NCI-H526 (cell line): ENCODE data around the gene LRRC37A.
"Not testable (repeated sequence)": the region's sequence is repeated elsewhere in the genome, so short reads cannot be mapped to it uniquely, and the experiment has no call there.

Experiments
- DNase-seq, 2 experiments: peaks; one replicate each; lab custom pipeline; 2025; lab: John Stamatoyannopoulos, UW

The LRRC37A gene

DNA sequence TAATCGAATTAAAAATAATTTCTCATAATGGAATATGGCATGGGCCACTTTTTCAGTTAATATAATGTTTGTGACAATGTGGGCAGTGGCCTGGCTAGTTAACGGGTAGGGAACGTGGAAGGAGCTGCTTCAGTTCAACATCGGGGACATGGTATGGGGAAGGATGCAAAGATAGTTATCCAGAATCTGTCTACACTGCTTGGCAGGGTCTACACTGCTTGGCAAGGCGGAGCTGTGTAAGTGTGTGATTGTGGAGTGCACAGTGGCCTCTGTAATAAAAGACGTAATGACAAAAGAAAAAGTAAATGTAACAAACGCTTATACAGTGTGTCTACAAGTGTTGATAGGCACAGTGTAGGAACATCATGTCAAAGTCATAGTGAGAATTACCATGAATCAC lies 7.3 kb upstream of the LRRC37A start:
- not testable (repeated sequence) for DNase-seq

DNA sequence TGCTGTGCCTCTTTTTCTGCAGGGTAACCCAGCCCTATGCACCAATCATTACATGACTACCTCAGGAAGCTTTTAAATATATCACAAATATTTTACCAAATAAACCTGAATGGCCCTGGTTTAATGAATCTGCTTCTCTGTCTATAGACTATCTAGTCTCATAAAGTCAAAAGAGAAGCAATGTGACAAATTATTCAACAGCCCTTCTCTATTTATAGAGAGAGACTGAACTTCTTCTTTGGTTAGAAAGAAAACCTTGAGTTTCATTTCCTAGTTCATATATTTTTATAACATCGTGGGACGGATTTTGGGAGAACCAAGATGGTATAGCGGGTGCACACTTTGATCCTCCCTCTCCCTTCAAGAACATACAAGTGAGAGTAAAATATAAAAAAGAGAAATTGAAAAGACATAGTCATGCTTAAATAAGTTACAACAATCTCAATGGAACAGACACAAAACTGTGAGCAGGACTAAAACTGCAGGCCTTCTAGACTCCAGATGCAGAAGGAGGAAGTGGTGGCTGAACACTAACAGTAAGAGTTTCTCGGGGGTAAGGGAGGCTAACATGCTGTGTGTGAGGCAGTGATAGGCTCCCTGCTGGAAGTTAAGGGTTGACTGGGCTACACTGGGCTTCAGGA lies 3.9 kb upstream of the LRRC37A start:
- DNase-seq = not testable (repeated sequence)

GRCh38 chr17:46291618-46292017 lies 3.3 kb upstream of the LRRC37A start:
- DNase-seq = not testable (repeated sequence)

DNA sequence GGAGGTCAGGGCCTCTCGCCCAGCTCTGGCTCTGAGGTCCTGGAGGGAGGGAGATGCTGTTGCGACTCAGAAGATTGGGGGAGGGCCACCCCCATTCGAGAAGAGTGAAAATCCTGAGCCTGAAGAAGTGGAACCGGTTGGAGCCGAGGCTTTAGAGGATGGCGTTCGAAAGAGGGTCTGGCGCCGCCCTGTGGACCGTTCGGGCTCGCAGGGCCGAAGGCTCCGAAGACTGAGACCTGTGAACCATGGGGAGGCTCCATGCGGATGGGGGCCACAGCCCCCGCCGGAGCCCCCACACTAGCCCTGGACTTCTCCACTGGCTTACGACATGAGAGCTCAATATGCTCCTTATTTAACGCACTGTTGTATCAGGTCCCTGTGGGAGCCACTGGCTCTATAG lies 46.3 kb downstream of the LRRC37A start:
- not testable (repeated sequence) for DNase-seq

- not testable (repeated sequence) for DNase-seq
Measured at GRCh38 chr17:46342131-46342530, 47.2 kb downstream of the LRRC37A start.

GRCh38 chr17:46348345-46348744 lies 53.4 kb downstream of the LRRC37A start:
- DNase-seq = not testable (repeated sequence)

DNA sequence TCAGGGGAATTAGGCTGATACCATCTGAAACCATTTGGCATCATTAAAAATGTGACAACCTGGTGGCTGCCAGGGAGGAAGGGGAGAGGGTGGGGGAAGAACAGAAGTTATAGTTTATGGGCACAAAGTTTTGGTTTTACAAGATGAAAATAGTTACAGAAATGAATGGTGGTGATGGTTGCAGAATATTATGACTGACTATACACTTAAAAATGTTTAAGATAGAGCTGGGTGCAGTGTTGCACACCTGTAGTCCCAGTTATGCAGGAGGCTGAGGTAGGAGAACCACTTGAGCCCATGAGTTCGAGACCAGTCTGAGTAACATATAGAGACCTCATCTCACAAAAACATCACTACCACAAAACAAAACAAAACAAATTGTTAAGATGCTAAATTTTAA lies 54.1 kb downstream of the LRRC37A start:
- DNase-seq = not testable (repeated sequence)

- DNase-seq = not testable (repeated sequence)
Measured at GRCh38 chr17:46353856-46354255, 58.9 kb downstream of the LRRC37A start.

DNA sequence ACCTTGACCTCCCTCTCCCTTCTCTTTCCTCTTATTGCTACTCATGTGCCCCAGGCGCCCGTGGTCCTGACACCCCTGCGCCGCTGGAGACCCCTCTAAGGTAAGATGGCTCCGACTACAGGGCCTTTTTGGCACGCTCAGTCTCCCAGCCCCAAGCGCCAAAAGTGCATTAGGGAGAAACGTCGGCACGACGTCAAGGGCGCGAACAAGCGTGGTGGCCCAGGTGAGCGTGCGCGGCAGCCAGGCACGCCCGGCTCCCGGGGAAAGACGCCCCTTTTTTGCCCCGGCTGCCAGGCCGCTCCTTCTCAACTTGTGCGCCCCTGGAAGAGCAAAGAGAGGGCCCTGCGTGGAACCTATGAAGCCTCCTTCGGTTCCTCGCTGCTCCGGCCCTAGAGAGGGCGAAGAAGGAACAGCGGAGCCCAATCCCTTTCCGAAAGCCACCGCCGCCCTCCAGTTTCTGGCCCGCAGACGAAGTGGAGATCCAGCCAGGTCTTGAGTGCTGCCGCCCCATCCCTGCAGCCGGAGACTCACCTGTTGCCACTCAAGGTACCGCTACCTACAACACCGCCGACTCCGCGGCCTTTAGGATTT lies 66.3 kb downstream of the LRRC37A start:
- not testable (repeated sequence) for DNase-seq

- not testable (repeated sequence) for DNase-seq
Measured at GRCh38 chr17:46361755-46362154, 66.8 kb downstream of the LRRC37A start, which contains the start of gene ARL17B. ARL17B (minus strand) TSS chr17:46361766; CDS start chr17:46358397, 3,369 bp downstream.

- DNase-seq = not testable (repeated sequence)
Measured at GRCh38 chr17:46367520-46367919, 72.6 kb downstream of the LRRC37A start.

DNA sequence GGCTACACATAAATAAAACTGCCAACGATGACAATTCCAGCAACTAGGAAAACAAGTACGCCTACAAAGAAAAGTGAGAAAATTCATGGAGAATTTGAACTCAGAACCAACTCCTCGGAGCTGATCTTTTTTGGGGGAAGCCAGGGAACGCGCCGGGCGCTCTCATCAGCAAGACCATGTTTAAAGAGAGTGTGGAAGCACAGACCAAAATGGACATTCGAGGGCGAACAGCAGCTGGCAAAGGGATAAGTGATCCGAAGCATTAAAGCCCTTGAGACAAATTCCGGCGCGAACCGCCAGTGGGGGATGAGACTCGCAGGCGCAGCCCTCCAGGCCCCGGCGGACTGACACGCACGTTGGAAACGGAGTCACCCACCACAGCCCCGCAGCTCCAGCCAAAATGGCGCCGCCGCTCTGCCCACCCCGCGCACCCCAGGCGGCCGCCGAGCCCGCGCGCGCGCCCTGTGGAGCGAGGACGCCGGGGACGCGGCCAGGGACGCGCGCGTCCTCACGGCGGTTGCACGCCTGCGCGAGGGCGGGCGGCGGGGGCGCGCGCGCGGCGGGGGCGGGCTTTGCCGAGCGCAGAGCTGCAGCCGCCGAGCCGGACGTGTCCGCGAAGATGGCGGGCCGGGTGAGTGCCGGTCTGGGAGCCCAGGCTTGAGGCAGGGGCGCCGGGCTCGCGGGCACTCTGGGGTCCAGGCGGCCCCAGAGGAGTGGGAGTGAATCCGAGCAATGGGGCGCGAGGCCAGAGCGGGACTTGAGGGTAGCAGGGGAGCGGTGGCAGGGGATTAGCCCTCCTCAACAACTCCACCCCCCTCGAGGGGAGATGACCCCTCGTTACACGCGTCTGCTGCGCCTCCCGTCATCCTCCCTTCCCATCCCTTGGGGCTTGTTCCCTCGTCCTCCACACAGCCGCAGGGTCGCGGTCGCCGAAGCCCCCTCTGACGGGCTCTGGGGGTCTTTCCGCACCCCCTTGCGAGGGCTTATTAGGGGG lies 77.6 kb downstream of the LRRC37A start:
- not testable (repeated sequence) for DNase-seq

DNA sequence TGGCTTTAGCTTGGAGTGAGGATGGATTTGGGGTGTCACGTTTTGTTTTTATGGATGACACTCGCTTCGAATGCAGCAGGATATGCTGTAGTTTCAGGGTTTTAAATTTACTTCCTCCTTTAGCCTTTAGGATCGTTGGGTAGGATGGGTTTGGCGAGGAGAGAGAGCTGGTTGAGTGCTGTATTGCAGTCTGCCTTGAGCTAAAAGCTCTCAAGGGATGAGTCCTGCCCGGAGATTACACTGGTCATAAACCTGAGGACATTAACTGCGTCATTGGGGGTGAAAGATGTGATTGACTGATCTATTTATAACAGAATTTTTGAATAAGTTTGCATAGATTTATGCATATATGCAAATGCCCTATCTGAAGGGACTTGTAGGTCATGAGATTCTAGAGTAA lies 78.5 kb downstream of the LRRC37A start:
- not testable (repeated sequence) for DNase-seq

DNA sequence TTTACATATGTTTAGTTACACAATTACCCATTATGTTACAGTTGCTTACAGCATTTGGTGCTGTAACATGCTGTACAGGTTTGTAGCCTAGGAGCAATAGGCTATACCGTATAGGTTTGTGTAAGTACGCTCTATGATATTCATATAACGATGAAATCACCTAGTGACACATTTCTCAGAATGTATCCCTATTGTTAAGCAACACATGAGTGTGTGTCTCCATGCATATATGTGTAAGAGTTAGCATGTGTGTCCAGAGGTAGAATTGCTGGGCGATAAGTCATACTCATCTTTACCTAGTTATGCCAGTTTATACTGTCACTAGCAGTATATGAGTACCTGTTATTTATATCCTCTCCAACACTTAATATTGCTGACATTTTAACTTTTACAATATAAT lies 88.2 kb downstream of the LRRC37A start:
- DNase-seq = not testable (repeated sequence)

- not testable (repeated sequence) for DNase-seq
Measured at GRCh38 chr17:46385491-46385890, 90.6 kb downstream of the LRRC37A start.
